Thoracic aorta (tissue), 2 donors: Measurements from ENCODE around the gene NPHP4. TPM values are rescaled to one million over a fixed set of nuclear protein-coding genes. Genes with fewer than 3 reads are reported as not detected.

Experiments used
- ATAC-seq: fragments of 150-250 bp; one replicate; pipeline ENCODE4 v1.8.0; 2017; ENCODE audit warnings: low read depth; ENCODE audit not compliant: insufficient number of reproducible peaks, low FRiP score
- DNase-seq: peaks from one replicate; pipeline ENCODE4 v3.0.0-alpha.2; 2020; ENCODE audit warnings: low spot score
- H3K27ac ChIP-seq, 2 donors: fragments of 200-600 bp; sonication (generic); 1 replicate in 1 of 2; 2 replicates in 1 of 2; pipeline ENCODE4 v1.5.1; 2016; ENCODE audit warnings: mild to moderate bottlenecking in 2 of 2, moderate library complexity in 2 of 2
- H3K27me3 ChIP-seq: fragments of 200-600 bp; sonication (generic); replicated peaks from 2 replicates; pipeline ENCODE4 v1.6.0; 2016; ENCODE audit warnings: mild to moderate bottlenecking; ENCODE audit not compliant: insufficient read depth
- H3K36me3 ChIP-seq: fragments of 200-600 bp; sonication (generic); one replicate; pipeline ENCODE4 v1.5.1; 2016
- H3K4me1 ChIP-seq, 2 donors: fragments of 200-600 bp; sonication (generic); 1 replicate in 1 of 2; 2 replicates in 1 of 2; pipeline versions ENCODE4 v1.5.1 to v1.6.0; 2016; ENCODE audit warnings: low read depth in 2 of 2, mild to moderate bottlenecking in 1 of 2; ENCODE audit not compliant: control insufficient read depth in 1 of 2
- H3K4me3 ChIP-seq: fragments of 200-600 bp; sonication (generic); 2 replicates; pipeline ENCODE4 v1.5.1; 2016; ENCODE audit warnings: mild to moderate bottlenecking
- H3K9me3 ChIP-seq: fragments of 200-600 bp; sonication (generic); 2 replicates; pipeline ENCODE4 v1.5.1; 2016
- total RNA-seq, 2 donors: library from RNA; depleted of rRNA; stranded (reverse); fragments of >200 nt; gene quantifications; one replicate each; pipeline versions ENCODE4 v1.1.0 to v1.2.3, GENCODE V29; 2016
- TF ChIP-seq, protein P1 (sequence below): fragments of 200-600 bp; sonication (generic); IDR thresholded peaks from one replicate; pipeline ENCODE4 v1.5.1; 2019; ENCODE audit warnings: antibody characterized with exemption

The NPHP4 gene
- total RNA-seq, 2 donors from 2014 or later, result 11.4 to 15.1 TPM

DNA sequence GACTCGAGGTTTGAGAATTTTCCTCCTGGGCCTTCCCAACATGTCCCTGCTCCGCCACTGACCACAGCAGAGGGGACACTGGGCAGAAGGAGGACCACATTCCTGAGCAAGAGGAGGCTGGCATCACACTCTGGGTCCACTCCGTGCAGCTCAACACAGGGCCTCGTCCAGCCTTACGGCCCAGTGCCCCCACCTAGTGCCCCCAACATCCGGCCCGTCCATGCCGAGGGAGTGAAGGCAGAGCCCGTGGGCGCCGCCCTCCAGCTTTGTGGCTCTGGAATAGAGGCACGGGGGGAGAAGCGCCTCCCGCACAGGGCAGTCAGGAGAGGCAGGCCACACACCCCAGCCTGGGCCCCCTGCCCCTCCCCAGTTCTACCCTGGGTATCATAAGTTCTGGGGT is 158.3 kb downstream of the NPHP4 start:
- H3K27me3 ChIP-seq, result no peaks in the 10 kb centered on the region
- TF ChIP-seq, protein P1, sequence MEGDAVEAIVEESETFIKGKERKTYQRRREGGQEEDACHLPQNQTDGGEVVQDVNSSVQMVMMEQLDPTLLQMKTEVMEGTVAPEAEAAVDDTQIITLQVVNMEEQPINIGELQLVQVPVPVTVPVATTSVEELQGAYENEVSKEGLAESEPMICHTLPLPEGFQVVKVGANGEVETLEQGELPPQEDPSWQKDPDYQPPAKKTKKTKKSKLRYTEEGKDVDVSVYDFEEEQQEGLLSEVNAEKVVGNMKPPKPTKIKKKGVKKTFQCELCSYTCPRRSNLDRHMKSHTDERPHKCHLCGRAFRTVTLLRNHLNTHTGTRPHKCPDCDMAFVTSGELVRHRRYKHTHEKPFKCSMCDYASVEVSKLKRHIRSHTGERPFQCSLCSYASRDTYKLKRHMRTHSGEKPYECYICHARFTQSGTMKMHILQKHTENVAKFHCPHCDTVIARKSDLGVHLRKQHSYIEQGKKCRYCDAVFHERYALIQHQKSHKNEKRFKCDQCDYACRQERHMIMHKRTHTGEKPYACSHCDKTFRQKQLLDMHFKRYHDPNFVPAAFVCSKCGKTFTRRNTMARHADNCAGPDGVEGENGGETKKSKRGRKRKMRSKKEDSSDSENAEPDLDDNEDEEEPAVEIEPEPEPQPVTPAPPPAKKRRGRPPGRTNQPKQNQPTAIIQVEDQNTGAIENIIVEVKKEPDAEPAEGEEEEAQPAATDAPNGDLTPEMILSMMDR, result no peak

DNA sequence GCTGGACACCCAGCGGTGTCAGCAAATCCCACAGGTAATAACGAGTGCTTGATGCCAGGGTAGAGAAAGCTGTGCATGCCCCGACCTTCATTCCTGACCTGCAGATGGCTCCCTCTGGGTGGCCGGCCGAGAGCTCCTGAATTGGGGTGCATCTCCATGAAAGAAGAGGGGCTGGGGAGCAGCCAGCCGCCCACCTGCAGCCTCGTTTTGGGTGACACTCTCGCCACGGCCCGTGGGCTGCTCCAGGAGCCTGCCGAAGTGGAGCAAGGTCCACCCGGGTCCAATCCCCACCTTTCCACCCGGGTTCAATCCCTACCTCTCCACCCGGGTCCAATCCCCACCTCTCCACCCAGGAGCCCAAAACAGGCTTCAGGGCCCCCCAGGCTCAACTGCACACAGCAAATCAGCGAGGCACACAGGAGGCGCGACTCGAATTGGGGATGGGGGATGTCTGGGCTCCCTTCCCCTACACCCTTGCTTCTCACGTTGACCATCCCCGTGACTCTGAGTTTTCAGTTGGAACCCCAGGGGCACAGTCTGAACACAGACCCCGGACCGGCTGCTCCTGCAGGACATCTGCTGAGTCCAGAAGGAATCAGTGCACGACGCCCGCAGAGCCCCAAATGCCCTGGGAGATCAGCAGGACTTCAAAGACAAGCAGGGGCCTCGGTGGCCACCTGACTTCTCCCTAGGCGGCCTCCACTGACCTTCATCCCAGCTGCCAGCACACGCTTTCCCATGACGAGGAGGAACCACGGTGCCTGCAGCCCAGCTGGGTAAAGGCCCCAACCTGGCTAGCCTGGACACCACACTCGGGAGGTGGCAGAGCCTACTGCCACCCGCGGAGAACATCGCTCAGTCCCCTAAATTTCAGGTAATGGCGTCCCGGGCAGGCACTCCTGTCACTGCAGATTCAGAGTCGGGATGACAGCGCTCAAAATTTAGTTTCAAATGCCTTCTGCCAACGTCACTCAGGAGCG is 159.0 kb downstream of the NPHP4 start:
- no peaks in the 10 kb centered on the region for H3K27me3 ChIP-seq
- no peak overlapping the region for H3K4me3 ChIP-seq
- H3K36me3 ChIP-seq, result no peaks in the 10 kb centered on the region
- TF ChIP-seq, protein P1, result no peak
- H3K27ac ChIP-seq, result no peak overlapping the region
- ATAC-seq, result no peak
- H3K4me1 ChIP-seq, result no peaks in the 10 kb centered on the region
- DNase-seq, result no peak
- H3K9me3 ChIP-seq, result no peaks in the 10 kb centered on the region

More for the DNA sequence above, 158.3 kb downstream of the NPHP4 start:
- ATAC-seq, result no peak
- H3K4me1 ChIP-seq, result no peaks in the 10 kb centered on the region
- no peak overlapping the region for H3K27ac ChIP-seq
- H3K9me3 ChIP-seq, result no peaks in the 10 kb centered on the region
- DNase-seq, result no peak
- H3K4me3 ChIP-seq, result no peak overlapping the region
- H3K36me3 ChIP-seq, result no peaks in the 10 kb centered on the region

DNA sequence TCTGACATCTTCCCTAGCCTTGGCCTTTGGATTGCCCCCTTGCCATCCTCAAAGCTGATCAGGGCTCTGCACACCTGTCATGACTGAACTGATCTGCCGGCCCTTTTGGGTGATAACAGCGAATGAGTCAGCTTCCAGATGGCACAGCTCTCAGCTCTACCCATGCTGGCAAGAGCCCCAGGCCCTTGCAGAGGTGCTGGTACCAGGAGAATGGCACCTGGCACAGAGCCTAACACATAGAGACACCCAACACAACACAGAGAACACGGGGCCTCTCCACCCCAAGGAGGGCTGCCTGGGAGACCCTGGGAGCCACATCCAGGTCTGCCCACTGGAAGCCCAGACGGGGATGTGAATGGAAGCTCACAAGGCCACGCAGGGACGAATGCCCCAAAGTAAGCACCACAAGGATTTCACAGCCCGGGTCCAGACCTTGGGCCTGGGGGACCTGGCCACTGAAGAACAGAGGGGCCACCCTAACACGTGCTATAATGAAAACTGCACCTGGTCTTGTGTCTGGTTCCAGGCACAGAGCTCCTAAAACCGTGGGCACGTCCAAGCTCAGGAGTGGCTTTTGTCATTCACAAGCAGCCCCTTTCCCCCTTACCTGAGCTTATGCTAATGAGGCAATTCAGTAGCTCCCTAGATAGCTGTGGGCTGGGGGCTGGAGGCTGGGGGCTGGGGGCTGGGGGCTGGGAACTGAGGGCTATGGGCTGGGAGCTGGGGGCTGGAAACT is 160.5 kb downstream of the NPHP4 start:
- ATAC-seq, result no peak
- Histone ChIP-seq H3K9me3 (no peaks in the 10 kb centered on the region), H3K4me1 (no peaks in the 10 kb centered on the region), H3K27ac (no peak overlapping the region), H3K4me3 (no peak overlapping the region), H3K36me3 (no peaks in the 10 kb centered on the region), H3K27me3 (no peaks in the 10 kb centered on the region)
- TF ChIP-seq, protein P1, result no peak
- no peak for DNase-seq

DNA sequence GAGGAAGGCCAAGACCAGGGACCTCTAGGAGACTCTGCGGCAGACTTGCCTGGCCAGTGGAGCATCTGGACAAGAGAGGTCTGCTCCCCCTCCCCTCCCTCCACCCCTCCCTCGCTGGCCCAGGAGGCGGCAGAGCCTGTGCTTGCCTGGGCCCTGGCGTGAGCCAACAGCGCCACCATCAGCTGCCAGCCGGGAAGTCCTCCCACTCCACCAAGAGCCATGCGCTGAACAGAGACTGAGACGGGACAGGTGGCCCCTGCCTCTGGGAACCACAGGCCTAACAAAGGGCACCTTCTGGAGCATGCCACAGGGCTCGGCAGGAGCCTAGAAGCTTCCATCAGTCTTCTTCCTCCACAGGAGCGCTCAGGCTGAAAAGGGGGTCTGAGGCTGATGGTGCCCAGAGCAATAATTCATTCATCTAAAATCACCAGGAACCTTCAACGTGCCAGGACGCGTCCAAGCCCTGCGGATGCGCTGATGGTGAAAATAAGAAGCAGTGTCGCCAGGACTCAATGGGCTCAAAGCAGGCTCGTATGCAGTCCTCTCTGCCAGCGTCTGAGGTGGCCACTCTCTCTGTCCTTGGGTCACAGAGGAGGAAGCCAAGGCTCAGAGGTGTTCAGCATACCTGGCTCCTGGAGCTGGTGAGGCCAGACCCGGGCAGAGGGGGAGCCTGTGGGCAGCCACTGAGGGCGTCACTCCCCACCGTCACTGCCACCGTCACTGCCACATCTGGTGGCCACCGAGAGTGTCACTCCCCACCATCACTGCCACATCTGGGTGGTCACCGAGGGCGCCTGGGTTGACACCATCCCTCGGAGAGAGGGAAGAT is 161.2 kb downstream of the NPHP4 start:
- no peaks in the 10 kb centered on the region for H3K36me3 ChIP-seq
- H3K4me1 ChIP-seq, result no peaks in the 10 kb centered on the region
- H3K27me3 ChIP-seq, result no peaks in the 10 kb centered on the region
- H3K4me3 ChIP-seq, result no peak overlapping the region
- no peaks in the 10 kb centered on the region for H3K9me3 ChIP-seq
- TF ChIP-seq, protein P1, result no peak
- ATAC-seq (no peak), DNase-seq (no peak)
- H3K27ac ChIP-seq, result no peak overlapping the region
